NCI-H2029 (cell line): ENCODE measurements around the gene FAM83E.

Experiments
- DNase-seq: peaks from one replicate; lab custom pipeline; 2025; lab: John Stamatoyannopoulos, UW

Gene FAM83E

DNA sequence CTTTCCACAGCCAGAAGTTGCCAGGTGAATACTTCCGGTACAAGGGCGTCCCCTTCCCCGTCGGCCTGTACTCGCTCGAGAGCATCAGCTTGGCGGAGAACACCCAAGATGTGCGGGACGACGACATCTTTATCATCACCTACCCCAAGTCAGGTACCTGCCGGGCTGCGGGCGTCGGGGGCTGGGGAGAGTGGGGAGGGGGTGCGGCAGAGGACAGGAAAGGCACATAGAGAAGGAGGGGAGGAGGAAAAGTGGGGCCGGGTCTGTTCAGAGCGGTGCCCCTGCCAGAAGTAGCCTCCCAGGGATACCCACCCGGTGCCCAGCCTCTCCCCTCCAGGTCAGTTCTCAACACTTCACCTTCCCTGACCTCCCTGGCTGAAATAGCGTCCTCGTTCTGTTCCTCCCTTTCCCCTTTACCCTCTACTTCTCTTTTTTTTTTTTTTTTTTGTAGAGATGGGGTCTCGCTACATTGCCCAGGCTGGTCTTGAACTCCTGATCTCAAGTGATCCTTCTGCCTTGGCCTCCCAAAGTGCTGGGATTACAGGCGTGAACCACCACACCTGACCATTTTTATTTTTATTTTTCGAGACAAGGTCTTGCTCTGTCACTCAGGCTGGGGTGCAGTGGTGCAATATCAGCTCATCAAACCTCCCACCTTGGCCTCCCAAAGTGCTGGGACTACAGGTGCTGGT lies 38.8 kb downstream of the FAM83E start:
- no peak for DNase-seq

DNA sequence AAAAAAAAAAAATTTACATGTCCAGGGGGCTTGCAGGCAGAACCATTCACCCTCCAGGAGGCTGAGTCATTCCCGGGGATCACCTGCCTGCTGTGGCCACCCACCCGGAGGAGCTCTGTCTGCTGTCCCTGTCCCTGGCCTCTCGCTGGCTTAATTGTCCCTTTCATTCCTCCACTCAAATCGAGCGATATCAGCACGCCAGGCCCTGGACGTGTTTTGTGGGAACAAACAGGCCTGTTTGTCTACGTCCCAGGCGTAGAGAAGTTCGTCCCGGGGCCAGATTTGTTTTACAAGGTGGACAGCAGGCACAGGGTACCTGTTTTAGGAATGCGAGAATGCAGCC lies 41.7 kb downstream of the FAM83E start:
- DNase-seq: no peak

DNA sequence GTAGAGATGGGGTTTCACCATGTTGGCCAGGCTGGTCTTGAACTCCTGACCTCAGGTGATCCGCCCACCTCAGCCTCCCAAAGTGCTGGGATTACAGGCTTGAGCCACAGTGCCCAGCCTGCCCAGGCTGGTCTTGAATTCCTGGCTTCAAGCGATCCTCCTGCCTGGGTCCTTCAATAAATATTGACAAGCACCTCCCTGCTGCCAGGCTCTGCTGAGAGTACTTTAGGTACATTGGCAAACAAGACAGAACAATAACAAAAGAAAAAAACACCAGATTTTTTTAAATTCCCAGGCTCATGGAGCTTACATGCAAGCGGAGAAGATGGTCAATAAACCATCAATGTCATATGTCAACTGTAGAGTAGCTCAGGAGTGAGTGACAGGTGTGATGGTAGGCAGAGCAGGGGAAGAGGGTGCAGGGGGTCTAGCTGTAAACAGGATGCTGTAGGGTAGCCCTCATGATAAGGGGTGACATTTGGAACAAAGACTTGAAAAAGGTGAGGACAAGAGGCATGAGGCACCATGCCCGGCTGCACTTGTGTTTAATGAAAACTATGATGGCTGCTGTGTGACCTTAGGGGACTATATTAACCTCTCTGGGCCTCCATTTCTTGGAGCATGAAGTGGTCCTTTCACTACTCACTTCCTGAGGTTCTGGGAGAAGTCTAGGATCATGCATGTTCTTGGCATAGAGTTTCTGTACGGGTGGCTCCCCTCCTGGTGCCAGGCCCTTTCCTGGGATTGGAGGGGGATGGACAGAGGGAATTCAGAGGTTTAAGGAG lies 43.3 kb downstream of the FAM83E start:
- peak; percentile 90 for DNase-seq

DNA sequence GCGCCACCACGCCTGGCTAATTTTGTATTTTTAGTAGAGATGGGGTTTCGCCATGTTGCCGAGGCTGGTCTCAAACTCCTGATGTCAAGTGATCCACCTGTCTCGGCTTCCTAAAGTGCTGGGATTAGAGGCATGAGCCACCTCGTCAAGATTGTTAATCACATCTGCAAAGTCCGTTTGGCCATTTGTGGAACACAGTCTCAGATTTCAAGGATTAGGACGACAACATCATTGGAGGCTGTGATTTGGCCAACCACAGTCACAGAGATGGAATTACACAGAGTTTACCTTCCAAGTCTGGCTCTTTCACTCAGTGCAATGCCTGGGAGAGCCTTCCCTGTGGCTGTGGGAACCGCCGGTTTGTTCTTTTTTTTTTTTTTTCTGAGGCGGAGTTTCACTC lies 45.1 kb downstream of the FAM83E start:
- DNase-seq: peak; percentile 23

DNA sequence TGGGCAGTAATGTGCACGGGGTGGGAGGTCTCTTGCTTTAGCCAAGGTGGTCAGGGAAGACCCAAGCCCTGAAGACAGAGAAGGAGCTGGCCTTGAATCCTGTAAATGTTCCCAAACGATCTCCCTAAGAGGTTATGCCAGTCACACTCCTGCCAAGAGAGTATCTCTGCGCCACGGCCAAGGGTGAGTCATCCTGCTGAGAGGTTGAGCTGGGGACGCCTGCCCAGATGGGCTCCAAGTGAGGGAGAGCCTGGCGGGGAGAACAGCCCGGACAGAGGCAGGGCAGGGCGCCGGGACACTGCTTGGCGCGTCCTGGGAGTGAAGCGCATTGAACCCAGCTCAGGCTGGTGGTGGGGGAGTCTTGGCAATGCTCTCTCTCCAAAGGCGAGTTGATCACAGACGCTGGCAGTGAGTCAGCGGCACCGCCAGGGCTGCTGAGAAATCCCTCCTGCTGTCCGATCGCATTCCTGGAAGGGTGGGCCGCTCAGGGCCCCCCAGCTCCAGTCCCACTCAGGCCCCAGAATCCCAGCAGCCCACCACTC lies 46.5 kb downstream of the FAM83E start:
- DNase-seq: peak; percentile 82

DNA sequence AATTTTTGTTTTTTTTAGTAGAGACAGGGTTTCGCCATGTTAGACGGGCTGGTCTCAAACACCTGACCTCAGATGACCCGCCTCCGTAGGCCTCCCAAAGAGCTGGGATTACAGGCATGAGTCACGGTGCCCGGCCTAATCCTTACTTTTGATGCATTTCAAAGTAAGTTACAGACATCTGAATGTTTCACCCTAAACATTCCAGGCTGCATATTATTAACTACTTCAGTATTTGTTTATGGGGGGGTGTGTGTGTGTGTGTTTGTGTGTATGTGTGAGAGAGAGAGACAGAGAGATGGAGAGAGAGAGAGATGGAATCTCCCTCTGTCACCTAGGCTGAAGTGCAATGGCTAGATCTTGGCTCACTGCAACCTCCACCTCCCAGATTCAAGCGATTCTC lies 49.8 kb downstream of the FAM83E start:
- no peak for DNase-seq
